ENCODE data around the gene DNAH1. TPM values are rescaled to one million over a fixed set of nuclear protein-coding genes. Genes with fewer than 3 reads are reported as not detected.

Gene DNAH1
- total RNA-seq, 2 experiments from 2014 or later: 5.8 to 14.2 TPM

DNA sequence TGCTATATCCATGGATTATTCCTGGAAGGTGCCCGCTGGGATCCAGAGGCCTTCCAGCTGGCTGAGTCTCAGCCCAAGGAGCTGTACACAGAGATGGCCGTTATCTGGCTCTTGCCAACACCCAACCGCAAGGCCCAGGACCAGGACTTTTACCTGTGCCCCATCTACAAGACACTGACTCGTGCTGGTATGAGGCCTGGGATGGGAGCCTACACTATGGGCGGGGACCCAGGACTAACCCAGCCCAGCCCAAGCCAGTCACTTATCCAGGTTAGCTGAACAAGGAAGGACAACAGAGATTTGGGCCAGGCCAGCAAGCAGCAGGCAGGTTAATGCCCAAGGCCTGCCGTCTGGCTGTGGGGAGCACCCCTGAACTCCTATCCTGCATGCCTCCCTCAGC, 83.5 kb downstream of the DNAH1 start:
- Histone ChIP-seq H3K36me3 (ENCODE audit: insufficient read depth, low read length) (peaks cover 51% of the 10 kb centered on the region), H3K4me3 (ENCODE audit: low read depth, low read length, poor library complexity, severe bottlenecking) (no peak overlapping the region), H3K9me2 (ENCODE audit: insufficient read depth, low read length) (no peaks in the 10 kb centered on the region), H3K27ac (ENCODE audit: low read depth, low read length, poor library complexity, severe bottlenecking) (no peak overlapping the region), H2AFZ (ENCODE audit: low read length) (no peak overlapping the region), H3K79me2 (ENCODE audit: insufficient read depth, low read depth, low read length) (no peaks in the 10 kb centered on the region), H3K4me2 (ENCODE audit: low read length) (no peak overlapping the region), H3K4me1 (ENCODE audit: insufficient read depth, low read length, poor library complexity, severe bottlenecking) (no peaks in the 10 kb centered on the region), H3K9me3 (ENCODE audit: low read length) (no peaks in the 10 kb centered on the region), H4K20me1 (ENCODE audit: insufficient read depth, low read length) (no peaks in the 10 kb centered on the region)
- TF ChIP-seq, protein P1, sequence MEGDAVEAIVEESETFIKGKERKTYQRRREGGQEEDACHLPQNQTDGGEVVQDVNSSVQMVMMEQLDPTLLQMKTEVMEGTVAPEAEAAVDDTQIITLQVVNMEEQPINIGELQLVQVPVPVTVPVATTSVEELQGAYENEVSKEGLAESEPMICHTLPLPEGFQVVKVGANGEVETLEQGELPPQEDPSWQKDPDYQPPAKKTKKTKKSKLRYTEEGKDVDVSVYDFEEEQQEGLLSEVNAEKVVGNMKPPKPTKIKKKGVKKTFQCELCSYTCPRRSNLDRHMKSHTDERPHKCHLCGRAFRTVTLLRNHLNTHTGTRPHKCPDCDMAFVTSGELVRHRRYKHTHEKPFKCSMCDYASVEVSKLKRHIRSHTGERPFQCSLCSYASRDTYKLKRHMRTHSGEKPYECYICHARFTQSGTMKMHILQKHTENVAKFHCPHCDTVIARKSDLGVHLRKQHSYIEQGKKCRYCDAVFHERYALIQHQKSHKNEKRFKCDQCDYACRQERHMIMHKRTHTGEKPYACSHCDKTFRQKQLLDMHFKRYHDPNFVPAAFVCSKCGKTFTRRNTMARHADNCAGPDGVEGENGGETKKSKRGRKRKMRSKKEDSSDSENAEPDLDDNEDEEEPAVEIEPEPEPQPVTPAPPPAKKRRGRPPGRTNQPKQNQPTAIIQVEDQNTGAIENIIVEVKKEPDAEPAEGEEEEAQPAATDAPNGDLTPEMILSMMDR (conservative IDR thresholded peaks at IDR 0.05; ENCODE audit: low read length): no peak
- no peak for TF ChIP-seq EZH2phosphoT487 (IDR thresholded peaks at IDR 0.05; ENCODE audit: borderline replicate concordance, low read depth, low read length)
- POLR2A ChIA-PET: no interaction called here
- intact Hi-C loops (cut with micrococcal nuclease; ENCODE audit: unreplicated experiment): no loop called here
- no peak for DNase-seq (ENCODE audit: low spot score)
- BruUV-seq (replicated peaks): no TSS peak
- CTCF ChIA-PET (ENCODE audit: unreplicated experiment): no interaction called here

DNA sequence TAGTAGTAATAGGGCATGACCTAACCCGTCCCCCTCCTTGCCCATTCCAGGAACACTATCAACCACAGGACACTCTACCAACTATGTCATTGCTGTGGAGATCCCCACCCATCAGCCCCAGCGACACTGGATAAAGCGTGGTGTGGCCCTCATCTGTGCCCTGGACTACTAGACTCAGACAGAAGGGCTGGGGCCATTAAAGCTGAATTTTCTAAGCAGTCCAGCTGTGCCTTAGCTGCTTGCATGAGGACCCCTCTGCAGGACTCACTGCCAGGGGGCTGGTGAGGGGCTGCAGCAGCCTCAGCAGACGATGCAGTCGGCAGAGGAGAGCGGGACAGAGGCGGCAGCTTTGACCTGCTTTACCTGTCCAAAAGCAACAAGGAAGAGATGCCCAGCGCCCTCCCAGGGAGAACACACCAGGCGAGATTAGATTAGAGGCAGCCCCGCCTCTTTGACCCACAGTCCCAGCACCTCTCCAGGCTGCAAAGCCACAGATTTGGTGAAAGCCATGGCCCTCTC, 84.2 kb downstream of the DNAH1 start:
- H3K79me2 ChIP-seq (ENCODE audit: insufficient read depth, low read depth, low read length): no peaks in the 10 kb centered on the region
- TF ChIP-seq, protein P1 (conservative IDR thresholded peaks at IDR 0.05; ENCODE audit: low read length): no peak
- no peak for TF ChIP-seq EZH2phosphoT487 (IDR thresholded peaks at IDR 0.05; ENCODE audit: borderline replicate concordance, low read depth, low read length)
- H4K20me1 ChIP-seq (ENCODE audit: insufficient read depth, low read length): no peaks in the 10 kb centered on the region
- H3K4me2 ChIP-seq (ENCODE audit: low read length): no peak overlapping the region
- no TSS peak for BruUV-seq (replicated peaks)
- intact Hi-C loops (cut with micrococcal nuclease; ENCODE audit: unreplicated experiment): no loop called here
- POLR2A ChIA-PET: no interaction called here
- no peak overlapping the region for H3K27ac ChIP-seq (ENCODE audit: low read depth, low read length, poor library complexity, severe bottlenecking)
- no peak overlapping the region for H3K4me3 ChIP-seq (ENCODE audit: low read depth, low read length, poor library complexity, severe bottlenecking)
- no peaks in the 10 kb centered on the region for H3K9me3 ChIP-seq (ENCODE audit: low read length)
- no peak overlapping the region for H2AFZ ChIP-seq (ENCODE audit: low read length)
- H3K4me1 ChIP-seq (ENCODE audit: insufficient read depth, low read length, poor library complexity, severe bottlenecking): no peaks in the 10 kb centered on the region
- H3K36me3 ChIP-seq (ENCODE audit: insufficient read depth, low read length): peaks cover 59% of the 10 kb centered on the region
- no peak for DNase-seq (ENCODE audit: low spot score)
- CTCF ChIA-PET (ENCODE audit: unreplicated experiment): no interaction called here
- no peaks in the 10 kb centered on the region for H3K9me2 ChIP-seq (ENCODE audit: insufficient read depth, low read length)

DNA sequence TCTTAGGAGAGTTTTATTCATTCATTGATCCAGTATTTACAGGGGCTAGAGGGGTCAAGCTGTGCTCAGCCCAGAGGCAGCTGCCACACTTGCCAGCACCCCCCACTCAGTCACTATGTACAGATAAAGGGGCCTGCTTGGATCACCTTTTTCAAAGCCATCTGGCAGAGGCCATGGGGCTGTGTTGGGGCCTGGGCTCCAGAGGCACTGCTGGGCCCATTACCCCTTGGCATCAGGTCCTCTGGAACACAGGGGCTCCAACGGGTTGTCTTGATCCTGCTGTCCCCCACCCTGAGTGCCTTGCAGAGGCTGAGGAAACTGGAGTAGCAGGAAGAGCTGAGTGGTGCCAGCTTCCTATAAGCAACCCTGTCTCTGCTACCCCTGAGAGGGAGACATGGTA, 84.9 kb downstream of the DNAH1 start:
- peaks cover 66% of the 10 kb centered on the region for H3K36me3 ChIP-seq (ENCODE audit: insufficient read depth, low read length)
- no peaks in the 10 kb centered on the region for H3K9me2 ChIP-seq (ENCODE audit: insufficient read depth, low read length)
- intact Hi-C loops (cut with micrococcal nuclease; ENCODE audit: unreplicated experiment): no loop called here
- no peak overlapping the region for H2AFZ ChIP-seq (ENCODE audit: low read length)
- TSS peak; percentile 45 for BruUV-seq (replicated peaks)
- POLR2A ChIA-PET: no interaction called here
- no peaks in the 10 kb centered on the region for H4K20me1 ChIP-seq (ENCODE audit: insufficient read depth, low read length)
- H3K27ac ChIP-seq (ENCODE audit: low read depth, low read length, poor library complexity, severe bottlenecking): no peak overlapping the region
- no peak for DNase-seq (ENCODE audit: low spot score)
- H3K9me3 ChIP-seq (ENCODE audit: low read length): no peaks in the 10 kb centered on the region
- CTCF ChIA-PET (ENCODE audit: unreplicated experiment): no interaction called here
- H3K4me1 ChIP-seq (ENCODE audit: insufficient read depth, low read length, poor library complexity, severe bottlenecking): no peaks in the 10 kb centered on the region
- no peaks in the 10 kb centered on the region for H3K79me2 ChIP-seq (ENCODE audit: insufficient read depth, low read depth, low read length)
- TF ChIP-seq, protein P1 (conservative IDR thresholded peaks at IDR 0.05; ENCODE audit: low read length): no peak
- TF ChIP-seq EZH2phosphoT487 (IDR thresholded peaks at IDR 0.05; ENCODE audit: borderline replicate concordance, low read depth, low read length): no peak
- H3K4me2 ChIP-seq (ENCODE audit: low read length): no peak overlapping the region
- H3K4me3 ChIP-seq (ENCODE audit: low read depth, low read length, poor library complexity, severe bottlenecking): no peak overlapping the region
